ENCODE data around the gene AUTS2.

The AUTS2 gene

DNA sequence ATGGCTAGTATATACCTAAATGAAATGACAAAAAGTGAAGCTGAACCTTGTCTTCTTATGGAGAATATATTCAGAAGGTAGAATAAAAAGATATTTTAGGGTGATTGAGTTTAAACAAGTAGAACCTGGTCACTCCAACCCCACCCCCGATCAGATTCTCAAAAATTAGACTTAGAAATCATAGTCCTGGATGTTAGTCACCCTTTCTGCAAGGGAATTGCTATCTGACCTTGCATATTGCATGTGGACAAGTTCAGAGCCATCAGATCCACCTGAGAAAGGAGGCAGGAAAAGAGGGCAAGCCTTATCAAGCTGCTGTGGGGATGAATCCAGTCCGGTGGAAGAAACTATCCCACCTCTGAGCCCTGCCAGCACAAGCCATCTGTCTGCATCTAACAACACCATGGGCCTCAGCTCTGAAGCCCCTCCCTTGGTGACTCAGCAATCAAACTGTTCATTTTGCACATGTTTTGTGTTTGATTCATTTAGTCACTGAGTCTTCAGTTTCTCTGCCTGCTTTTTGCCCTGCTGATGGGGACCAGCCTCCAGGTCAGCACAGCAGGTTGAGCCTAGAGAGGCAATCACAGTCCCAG lies 727.3 kb downstream of the AUTS2 start:
- Histone ChIP-seq H3K36me3 (ENCODE audit: control insufficient read depth, insufficient read depth, low read length) (no peaks in the 10 kb centered on the region), H3K27me3 (replicated peaks; ENCODE audit: control insufficient read depth, insufficient read depth, low read length, poor library complexity, severe bottlenecking) (no peaks in the 10 kb centered on the region), H3K4me3 (ENCODE audit: insufficient read depth, low read depth, low read length, poor library complexity, severe bottlenecking) (no peak overlapping the region), H3K4me1 (ENCODE audit: control insufficient read depth, insufficient read depth, low read length, poor library complexity, severe bottlenecking) (no peaks in the 10 kb centered on the region), H3K27ac (ENCODE audit: insufficient read depth, low read length, poor library complexity, severe bottlenecking) (no peak overlapping the region), H3K9me3 (ENCODE audit: control insufficient read depth, low read length) (no peaks in the 10 kb centered on the region)
- no peak for DNase-seq

DNA sequence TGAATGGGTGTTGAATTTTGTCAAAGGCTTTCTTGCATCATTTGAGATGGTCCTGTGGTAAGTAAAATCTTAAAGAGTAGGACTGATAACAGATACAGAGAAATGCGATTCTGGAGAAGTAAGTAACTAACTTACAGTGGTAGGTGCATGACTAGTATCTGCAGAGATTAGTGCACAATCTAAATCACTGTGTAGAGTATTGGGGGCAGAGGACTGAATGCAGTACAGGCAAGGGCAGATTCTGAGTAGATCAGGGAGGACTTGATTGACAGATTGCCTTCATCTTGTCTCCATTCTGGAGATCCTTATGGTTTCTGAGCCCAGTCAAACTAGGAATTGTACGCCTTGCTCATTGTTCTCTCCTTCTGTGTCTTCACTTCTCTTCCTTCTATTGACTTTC lies 736.0 kb downstream of the AUTS2 start:
- H3K36me3 ChIP-seq (ENCODE audit: control insufficient read depth, insufficient read depth, low read length) = no peaks in the 10 kb centered on the region
- H3K4me1 ChIP-seq (ENCODE audit: control insufficient read depth, insufficient read depth, low read length, poor library complexity, severe bottlenecking) = peaks cover 4% of the 10 kb centered on the region
- no peaks in the 10 kb centered on the region for H3K9me3 ChIP-seq (ENCODE audit: control insufficient read depth, low read length)
- DNase-seq = no peak
- H3K4me3 ChIP-seq (ENCODE audit: insufficient read depth, low read depth, low read length, poor library complexity, severe bottlenecking) = no peak overlapping the region
- no peak overlapping the region for H3K27ac ChIP-seq (ENCODE audit: insufficient read depth, low read length, poor library complexity, severe bottlenecking)
- no peaks in the 10 kb centered on the region for H3K27me3 ChIP-seq (replicated peaks; ENCODE audit: control insufficient read depth, insufficient read depth, low read length, poor library complexity, severe bottlenecking)

DNA sequence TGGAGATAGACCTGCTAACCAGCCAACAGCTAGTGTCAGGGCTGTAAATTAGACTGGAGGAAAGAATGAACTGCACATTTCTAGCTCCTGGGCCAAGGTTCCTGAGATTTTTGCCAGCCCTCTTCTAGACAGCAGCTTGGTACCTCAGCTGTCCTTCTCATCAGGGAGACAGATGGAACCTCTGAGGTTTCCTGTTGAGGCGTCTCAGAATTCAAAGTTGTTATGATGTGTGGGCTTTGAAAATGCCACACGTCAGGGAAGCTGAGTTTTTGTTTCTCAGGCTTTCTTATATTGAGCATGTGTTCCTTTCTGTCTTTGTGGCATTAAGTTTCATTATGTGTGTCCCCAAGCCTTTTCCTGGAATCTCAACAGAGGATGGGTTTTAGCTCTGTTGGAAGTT lies 736.6 kb downstream of the AUTS2 start:
- Histone ChIP-seq H3K36me3 (ENCODE audit: control insufficient read depth, insufficient read depth, low read length) (no peaks in the 10 kb centered on the region), H3K4me3 (ENCODE audit: insufficient read depth, low read depth, low read length, poor library complexity, severe bottlenecking) (no peak overlapping the region), H3K27ac (ENCODE audit: insufficient read depth, low read length, poor library complexity, severe bottlenecking) (no peak overlapping the region), H3K27me3 (replicated peaks; ENCODE audit: control insufficient read depth, insufficient read depth, low read length, poor library complexity, severe bottlenecking) (no peaks in the 10 kb centered on the region), H3K9me3 (ENCODE audit: control insufficient read depth, low read length) (no peaks in the 10 kb centered on the region), H3K4me1 (ENCODE audit: control insufficient read depth, insufficient read depth, low read length, poor library complexity, severe bottlenecking) (peaks cover 4% of the 10 kb centered on the region)
- DNase-seq = no peak

DNA sequence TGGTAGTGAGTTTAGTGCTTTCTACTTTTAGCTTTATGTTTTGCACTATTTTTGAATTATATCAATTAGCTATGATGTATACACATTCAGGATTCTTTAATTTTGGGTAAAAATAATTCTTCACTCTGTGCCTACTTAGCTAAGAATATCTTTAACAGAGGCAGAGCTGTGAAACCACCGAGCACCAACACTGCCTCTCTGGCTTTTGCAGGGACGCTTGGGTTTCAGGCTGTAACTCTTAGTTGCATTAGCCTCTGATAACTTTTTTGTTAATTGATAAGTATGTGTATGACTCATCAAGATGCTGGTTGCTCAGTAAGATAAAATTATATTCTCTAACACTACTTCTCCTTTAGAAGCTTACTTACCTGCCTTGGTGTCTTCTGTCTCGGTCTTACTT lies 738.3 kb downstream of the AUTS2 start:
- H3K36me3 ChIP-seq (ENCODE audit: control insufficient read depth, insufficient read depth, low read length) = no peaks in the 10 kb centered on the region
- no peak overlapping the region for H3K27ac ChIP-seq (ENCODE audit: insufficient read depth, low read length, poor library complexity, severe bottlenecking)
- no peak for DNase-seq
- peaks cover 4% of the 10 kb centered on the region for H3K4me1 ChIP-seq (ENCODE audit: control insufficient read depth, insufficient read depth, low read length, poor library complexity, severe bottlenecking)
- H3K4me3 ChIP-seq (ENCODE audit: insufficient read depth, low read depth, low read length, poor library complexity, severe bottlenecking) = no peak overlapping the region
- H3K27me3 ChIP-seq (replicated peaks; ENCODE audit: control insufficient read depth, insufficient read depth, low read length, poor library complexity, severe bottlenecking) = no peaks in the 10 kb centered on the region
- H3K9me3 ChIP-seq (ENCODE audit: control insufficient read depth, low read length) = no peaks in the 10 kb centered on the region

DNA sequence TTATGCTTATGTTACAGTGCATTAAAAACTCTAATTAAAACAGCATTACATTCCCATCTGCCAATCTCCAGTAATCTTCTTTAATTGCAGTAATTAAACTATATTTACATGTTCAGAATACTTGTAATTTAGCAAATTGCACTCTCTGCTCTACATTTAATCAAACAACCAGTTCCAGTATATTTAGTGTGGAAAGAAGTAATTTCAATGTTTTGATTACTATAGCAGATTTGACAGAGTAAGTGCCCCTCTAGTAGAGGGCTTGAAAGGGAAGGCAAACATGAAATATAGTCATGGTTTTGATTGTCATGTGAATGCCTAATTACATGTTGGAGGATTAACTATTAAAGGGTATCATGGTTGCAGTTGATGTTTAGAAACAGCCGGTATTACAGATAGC lies 739.7 kb downstream of the AUTS2 start:
- H3K36me3 ChIP-seq (ENCODE audit: control insufficient read depth, insufficient read depth, low read length) = no peaks in the 10 kb centered on the region
- H3K4me3 ChIP-seq (ENCODE audit: insufficient read depth, low read depth, low read length, poor library complexity, severe bottlenecking) = no peak overlapping the region
- no peaks in the 10 kb centered on the region for H3K9me3 ChIP-seq (ENCODE audit: control insufficient read depth, low read length)
- peaks cover 4% of the 10 kb centered on the region for H3K4me1 ChIP-seq (ENCODE audit: control insufficient read depth, insufficient read depth, low read length, poor library complexity, severe bottlenecking)
- no peaks in the 10 kb centered on the region for H3K27me3 ChIP-seq (replicated peaks; ENCODE audit: control insufficient read depth, insufficient read depth, low read length, poor library complexity, severe bottlenecking)
- DNase-seq = no peak
- no peak overlapping the region for H3K27ac ChIP-seq (ENCODE audit: insufficient read depth, low read length, poor library complexity, severe bottlenecking)

DNA sequence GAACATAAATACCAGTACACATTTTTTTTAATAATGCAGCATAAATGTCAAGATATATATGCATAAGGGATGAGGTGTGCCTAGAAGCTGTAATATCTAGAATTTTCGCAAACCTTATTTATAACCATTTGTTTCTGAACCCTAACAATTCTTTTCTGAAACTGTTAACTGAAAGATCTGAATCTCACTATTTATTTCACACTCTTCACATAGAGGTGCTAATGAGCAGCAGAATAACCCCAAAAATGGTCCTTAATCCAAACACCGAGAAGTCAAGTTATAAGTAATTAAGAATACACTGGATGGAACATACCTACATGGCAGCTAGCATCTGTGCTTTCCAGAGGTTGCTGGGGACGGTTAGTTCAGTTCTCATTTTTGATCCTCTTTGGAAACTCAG lies 742.0 kb downstream of the AUTS2 start:
- Histone ChIP-seq H3K4me1 (ENCODE audit: control insufficient read depth, insufficient read depth, low read length, poor library complexity, severe bottlenecking) (peaks cover 1% of the 10 kb centered on the region), H3K9me3 (ENCODE audit: control insufficient read depth, low read length) (no peaks in the 10 kb centered on the region), H3K27ac (ENCODE audit: insufficient read depth, low read length, poor library complexity, severe bottlenecking) (no peak overlapping the region), H3K36me3 (ENCODE audit: control insufficient read depth, insufficient read depth, low read length) (no peaks in the 10 kb centered on the region), H3K27me3 (replicated peaks; ENCODE audit: control insufficient read depth, insufficient read depth, low read length, poor library complexity, severe bottlenecking) (no peaks in the 10 kb centered on the region), H3K4me3 (ENCODE audit: insufficient read depth, low read depth, low read length, poor library complexity, severe bottlenecking) (no peak overlapping the region)
- no peak for DNase-seq

DNA sequence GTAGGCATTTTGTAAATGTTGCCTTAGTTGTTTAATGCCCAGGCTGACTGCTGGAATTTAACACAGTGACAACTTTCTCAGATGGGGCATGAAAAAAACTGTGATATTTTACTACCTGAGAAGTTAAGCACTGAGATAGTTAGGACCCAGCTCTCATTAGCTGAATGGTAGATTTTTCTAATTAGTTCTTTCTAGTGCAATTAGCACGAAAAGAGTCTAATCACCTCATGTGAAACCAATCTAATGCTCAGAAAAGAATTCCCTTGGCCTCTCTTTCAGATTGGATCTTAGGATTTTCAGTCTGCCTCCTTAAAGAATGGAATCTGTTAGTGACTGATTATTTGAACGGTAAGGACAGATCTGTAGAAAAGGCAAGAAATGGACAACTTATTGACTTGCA lies 743.2 kb downstream of the AUTS2 start:
- no peak overlapping the region for H3K4me3 ChIP-seq (ENCODE audit: insufficient read depth, low read depth, low read length, poor library complexity, severe bottlenecking)
- H3K4me1 ChIP-seq (ENCODE audit: control insufficient read depth, insufficient read depth, low read length, poor library complexity, severe bottlenecking) = no peaks in the 10 kb centered on the region
- H3K27ac ChIP-seq (ENCODE audit: insufficient read depth, low read length, poor library complexity, severe bottlenecking) = no peak overlapping the region
- no peak for DNase-seq
- H3K9me3 ChIP-seq (ENCODE audit: control insufficient read depth, low read length) = no peaks in the 10 kb centered on the region
- no peaks in the 10 kb centered on the region for H3K27me3 ChIP-seq (replicated peaks; ENCODE audit: control insufficient read depth, insufficient read depth, low read length, poor library complexity, severe bottlenecking)
- no peaks in the 10 kb centered on the region for H3K36me3 ChIP-seq (ENCODE audit: control insufficient read depth, insufficient read depth, low read length)

DNA sequence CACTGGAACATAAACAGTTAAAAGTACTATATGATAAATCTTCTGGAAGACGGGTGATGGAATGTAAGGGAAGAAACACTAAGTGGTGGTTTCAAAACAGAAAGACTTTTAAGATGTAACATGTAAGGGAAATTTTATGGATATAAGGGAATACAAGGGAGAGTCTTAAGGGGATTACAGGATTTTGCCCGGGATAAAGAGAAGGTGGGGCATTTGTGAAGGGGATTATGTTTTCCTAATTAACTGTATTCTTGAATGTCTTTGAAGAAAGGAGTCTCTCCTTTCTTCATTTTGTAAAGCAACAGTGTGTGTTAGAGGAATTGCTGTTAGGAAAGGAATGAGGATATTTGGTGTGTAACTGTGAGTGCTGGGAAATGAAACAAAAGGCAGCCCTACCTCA lies 745.2 kb downstream of the AUTS2 start:
- Histone ChIP-seq H3K4me1 (ENCODE audit: control insufficient read depth, insufficient read depth, low read length, poor library complexity, severe bottlenecking) (no peaks in the 10 kb centered on the region), H3K9me3 (ENCODE audit: control insufficient read depth, low read length) (no peaks in the 10 kb centered on the region), H3K27me3 (replicated peaks; ENCODE audit: control insufficient read depth, insufficient read depth, low read length, poor library complexity, severe bottlenecking) (no peaks in the 10 kb centered on the region), H3K4me3 (ENCODE audit: insufficient read depth, low read depth, low read length, poor library complexity, severe bottlenecking) (no peak overlapping the region), H3K27ac (ENCODE audit: insufficient read depth, low read length, poor library complexity, severe bottlenecking) (no peak overlapping the region), H3K36me3 (ENCODE audit: control insufficient read depth, insufficient read depth, low read length) (no peaks in the 10 kb centered on the region)
- DNase-seq = no peak

DNA sequence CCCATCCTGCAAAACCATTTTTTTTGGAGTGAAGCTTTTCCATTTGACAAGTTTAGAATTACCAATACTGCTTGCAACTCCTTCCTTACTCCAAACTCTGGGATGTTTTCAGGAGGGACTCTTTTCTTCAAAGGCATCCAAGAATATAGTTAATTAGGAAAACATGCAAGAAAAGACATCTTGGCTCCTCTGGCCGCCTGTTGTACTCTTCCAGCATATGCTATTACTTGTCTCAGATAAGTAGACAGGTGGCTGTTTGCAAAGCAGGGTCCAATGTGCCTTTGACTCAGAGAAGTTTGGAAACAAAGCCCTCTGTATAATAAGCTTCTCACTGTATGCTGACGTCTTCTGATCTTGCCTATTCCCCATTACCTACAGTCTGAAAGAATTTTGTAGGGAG lies 746.5 kb downstream of the AUTS2 start:
- no peak overlapping the region for H3K4me3 ChIP-seq (ENCODE audit: insufficient read depth, low read depth, low read length, poor library complexity, severe bottlenecking)
- no peak for DNase-seq
- H3K27me3 ChIP-seq (replicated peaks; ENCODE audit: control insufficient read depth, insufficient read depth, low read length, poor library complexity, severe bottlenecking) = no peaks in the 10 kb centered on the region
- no peaks in the 10 kb centered on the region for H3K4me1 ChIP-seq (ENCODE audit: control insufficient read depth, insufficient read depth, low read length, poor library complexity, severe bottlenecking)
- H3K36me3 ChIP-seq (ENCODE audit: control insufficient read depth, insufficient read depth, low read length) = no peaks in the 10 kb centered on the region
- no peaks in the 10 kb centered on the region for H3K9me3 ChIP-seq (ENCODE audit: control insufficient read depth, low read length)
- H3K27ac ChIP-seq (ENCODE audit: insufficient read depth, low read length, poor library complexity, severe bottlenecking) = no peak overlapping the region

DNA sequence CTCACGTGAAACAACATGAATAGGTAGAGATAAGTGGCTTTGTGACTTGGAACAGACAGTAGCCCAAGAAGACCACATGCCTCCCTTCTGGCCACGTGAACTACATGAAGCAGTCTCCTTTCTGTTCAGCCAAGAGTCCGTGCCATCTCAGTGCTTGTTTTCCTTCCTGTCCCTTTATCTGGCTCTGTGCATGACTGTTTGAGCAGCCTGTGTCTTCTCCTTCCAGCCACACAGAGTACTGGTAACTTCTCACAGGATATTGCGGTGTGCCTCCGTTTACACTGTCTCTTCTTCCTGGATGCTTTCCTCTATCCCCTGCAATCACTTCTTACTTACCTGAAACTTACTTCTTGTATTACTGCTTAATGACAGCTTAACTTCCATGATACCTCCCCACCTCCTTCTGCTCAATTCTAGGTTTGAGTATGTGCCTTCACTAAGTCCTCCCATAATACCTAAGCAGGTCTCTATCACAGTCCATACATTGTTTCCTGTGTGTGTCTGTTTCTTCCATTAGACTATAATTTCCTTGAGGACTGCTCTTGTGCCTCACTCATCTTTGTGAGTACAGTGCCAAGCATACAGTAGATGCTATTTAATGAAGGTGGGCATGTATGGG lies 748.7 kb downstream of the AUTS2 start:
- no peak overlapping the region for H3K4me3 ChIP-seq (ENCODE audit: insufficient read depth, low read depth, low read length, poor library complexity, severe bottlenecking)
- H3K36me3 ChIP-seq (ENCODE audit: control insufficient read depth, insufficient read depth, low read length) = no peaks in the 10 kb centered on the region
- no peaks in the 10 kb centered on the region for H3K27me3 ChIP-seq (replicated peaks; ENCODE audit: control insufficient read depth, insufficient read depth, low read length, poor library complexity, severe bottlenecking)
- H3K9me3 ChIP-seq (ENCODE audit: control insufficient read depth, low read length) = no peaks in the 10 kb centered on the region
- DNase-seq = no peak
- H3K27ac ChIP-seq (ENCODE audit: insufficient read depth, low read length, poor library complexity, severe bottlenecking) = no peak overlapping the region
- no peaks in the 10 kb centered on the region for H3K4me1 ChIP-seq (ENCODE audit: control insufficient read depth, insufficient read depth, low read length, poor library complexity, severe bottlenecking)
